ENCODE measurements around the gene TGFBR3L. TPM values are rescaled to one million over a fixed set of nuclear protein-coding genes. Genes with fewer than 3 reads are reported as not detected.
A peak's percentile ranks its signal among the peaks of the same experiment; 100 is the strongest.

Gene TGFBR3L
- total and polyA plus RNA-seq, 2 of the 13 experiments (the other 11 are each of a cell fraction or from before 2014, with no cell fraction given) = 0.20 to 1.0 TPM

DNA sequence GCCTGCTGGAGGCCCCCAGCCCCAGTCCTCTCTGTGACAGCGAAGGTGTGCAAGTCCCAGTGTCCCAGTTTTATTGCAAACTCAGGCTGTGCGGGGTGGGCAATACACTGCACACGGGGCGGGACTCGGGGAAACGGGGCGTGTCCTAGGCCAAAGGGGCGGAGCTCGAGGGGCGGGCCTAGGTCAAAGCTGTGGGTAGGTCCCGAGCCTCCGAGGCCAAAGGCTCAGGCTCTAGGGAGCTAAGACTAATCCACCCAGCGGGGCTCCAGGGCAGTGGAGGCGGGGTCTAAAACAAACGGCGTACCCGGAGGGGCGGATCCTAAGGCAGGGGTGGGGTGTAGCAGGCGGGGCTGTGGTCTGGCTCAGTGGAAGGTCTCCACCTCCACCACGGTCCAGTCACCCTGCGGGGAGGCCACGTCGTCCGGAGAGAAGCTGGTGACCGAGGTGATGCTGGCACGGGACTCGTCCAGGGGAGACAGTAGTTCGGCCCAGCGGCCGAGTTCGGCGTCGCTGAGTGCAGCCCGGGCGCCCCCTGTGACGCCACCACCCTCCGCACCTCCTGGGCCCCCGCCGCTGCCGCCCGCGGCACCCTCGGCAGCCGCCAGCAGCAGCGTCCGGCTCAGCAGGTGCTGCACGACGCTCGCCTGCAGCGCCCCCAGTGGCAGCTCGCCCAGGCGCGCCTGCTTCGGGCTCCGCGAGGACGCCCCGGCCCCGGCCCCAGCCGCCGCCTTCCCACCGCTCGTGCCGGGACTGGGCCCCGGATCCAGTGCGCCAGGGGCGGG lies 45.8 kb upstream of the TGFBR3L start (continued):
- TF ChIP-seq ELF4 (CRISPR knock-in tag; IDR thresholded peaks at IDR 0.05; ENCODE audit: borderline replicate concordance) (no peak), ZNF446 (CRISPR knock-in tag; IDR thresholded peaks at IDR 0.05) (0 out of 2 replicates have a peak, but pooled peaks have one; percentile 24), NFKBIZ (CRISPR knock-in tag; IDR thresholded peaks at IDR 0.05) (no peak), ZNF724P (CRISPR knock-in tag; IDR thresholded peaks at IDR 0.05; ENCODE audit: borderline replicate concordance) (no peak), SRY (CRISPR knock-in tag; IDR thresholded peaks at IDR 0.05) (peak; percentile 82; the same call in 1 of the 2 replicates), MEIS2 (CRISPR knock-in tag; IDR thresholded peaks at IDR 0.05) (no peak; the same call in 1 of the 2 replicates), ZNF768 (CRISPR knock-in tag; IDR thresholded peaks at IDR 0.05) (no peak), TAF15 (IDR thresholded peaks at IDR 0.05; ENCODE audit: low read depth, low read length, poor library complexity, severe bottlenecking) (no peak), FOXO1 (CRISPR knock-in tag; IDR thresholded peaks at IDR 0.05) (peak; percentile 30; the same call in 1 of the 2 replicates), EHMT2 (IDR thresholded peaks at IDR 0.05; ENCODE audit: borderline replicate concordance, low read depth, low read length) (no peak)
- TF ChIP-seq, protein P1, sequence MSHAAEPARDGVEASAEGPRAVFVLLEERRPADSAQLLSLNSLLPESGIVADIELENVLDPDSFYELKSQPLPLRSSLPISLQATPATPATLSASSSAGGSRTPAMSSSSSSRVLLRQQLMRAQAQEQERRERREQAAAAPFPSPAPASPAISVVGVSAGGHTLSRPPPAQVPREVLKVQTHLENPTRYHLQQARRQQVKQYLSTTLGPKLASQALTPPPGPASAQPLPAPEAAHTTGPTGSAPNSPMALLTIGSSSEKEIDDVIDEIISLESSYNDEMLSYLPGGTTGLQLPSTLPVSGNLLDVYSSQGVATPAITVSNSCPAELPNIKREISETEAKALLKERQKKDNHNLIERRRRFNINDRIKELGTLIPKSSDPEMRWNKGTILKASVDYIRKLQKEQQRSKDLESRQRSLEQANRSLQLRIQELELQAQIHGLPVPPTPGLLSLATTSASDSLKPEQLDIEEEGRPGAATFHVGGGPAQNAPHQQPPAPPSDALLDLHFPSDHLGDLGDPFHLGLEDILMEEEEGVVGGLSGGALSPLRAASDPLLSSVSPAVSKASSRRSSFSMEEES (CRISPR knock-in tag; IDR thresholded peaks at IDR 0.05) = no peak
- TF ChIP-seq, protein P2, sequence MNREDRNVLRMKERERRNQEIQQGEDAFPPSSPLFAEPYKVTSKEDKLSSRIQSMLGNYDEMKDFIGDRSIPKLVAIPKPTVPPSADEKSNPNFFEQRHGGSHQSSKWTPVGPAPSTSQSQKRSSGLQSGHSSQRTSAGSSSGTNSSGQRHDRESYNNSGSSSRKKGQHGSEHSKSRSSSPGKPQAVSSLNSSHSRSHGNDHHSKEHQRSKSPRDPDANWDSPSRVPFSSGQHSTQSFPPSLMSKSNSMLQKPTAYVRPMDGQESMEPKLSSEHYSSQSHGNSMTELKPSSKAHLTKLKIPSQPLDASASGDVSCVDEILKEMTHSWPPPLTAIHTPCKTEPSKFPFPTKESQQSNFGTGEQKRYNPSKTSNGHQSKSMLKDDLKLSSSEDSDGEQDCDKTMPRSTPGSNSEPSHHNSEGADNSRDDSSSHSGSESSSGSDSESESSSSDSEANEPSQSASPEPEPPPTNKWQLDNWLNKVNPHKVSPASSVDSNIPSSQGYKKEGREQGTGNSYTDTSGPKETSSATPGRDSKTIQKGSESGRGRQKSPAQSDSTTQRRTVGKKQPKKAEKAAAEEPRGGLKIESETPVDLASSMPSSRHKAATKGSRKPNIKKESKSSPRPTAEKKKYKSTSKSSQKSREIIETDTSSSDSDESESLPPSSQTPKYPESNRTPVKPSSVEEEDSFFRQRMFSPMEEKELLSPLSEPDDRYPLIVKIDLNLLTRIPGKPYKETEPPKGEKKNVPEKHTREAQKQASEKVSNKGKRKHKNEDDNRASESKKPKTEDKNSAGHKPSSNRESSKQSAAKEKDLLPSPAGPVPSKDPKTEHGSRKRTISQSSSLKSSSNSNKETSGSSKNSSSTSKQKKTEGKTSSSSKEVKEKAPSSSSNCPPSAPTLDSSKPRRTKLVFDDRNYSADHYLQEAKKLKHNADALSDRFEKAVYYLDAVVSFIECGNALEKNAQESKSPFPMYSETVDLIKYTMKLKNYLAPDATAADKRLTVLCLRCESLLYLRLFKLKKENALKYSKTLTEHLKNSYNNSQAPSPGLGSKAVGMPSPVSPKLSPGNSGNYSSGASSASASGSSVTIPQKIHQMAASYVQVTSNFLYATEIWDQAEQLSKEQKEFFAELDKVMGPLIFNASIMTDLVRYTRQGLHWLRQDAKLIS (CRISPR knock-in tag; IDR thresholded peaks at IDR 0.05) = no peak
- TF ChIP-seq, protein P3, sequence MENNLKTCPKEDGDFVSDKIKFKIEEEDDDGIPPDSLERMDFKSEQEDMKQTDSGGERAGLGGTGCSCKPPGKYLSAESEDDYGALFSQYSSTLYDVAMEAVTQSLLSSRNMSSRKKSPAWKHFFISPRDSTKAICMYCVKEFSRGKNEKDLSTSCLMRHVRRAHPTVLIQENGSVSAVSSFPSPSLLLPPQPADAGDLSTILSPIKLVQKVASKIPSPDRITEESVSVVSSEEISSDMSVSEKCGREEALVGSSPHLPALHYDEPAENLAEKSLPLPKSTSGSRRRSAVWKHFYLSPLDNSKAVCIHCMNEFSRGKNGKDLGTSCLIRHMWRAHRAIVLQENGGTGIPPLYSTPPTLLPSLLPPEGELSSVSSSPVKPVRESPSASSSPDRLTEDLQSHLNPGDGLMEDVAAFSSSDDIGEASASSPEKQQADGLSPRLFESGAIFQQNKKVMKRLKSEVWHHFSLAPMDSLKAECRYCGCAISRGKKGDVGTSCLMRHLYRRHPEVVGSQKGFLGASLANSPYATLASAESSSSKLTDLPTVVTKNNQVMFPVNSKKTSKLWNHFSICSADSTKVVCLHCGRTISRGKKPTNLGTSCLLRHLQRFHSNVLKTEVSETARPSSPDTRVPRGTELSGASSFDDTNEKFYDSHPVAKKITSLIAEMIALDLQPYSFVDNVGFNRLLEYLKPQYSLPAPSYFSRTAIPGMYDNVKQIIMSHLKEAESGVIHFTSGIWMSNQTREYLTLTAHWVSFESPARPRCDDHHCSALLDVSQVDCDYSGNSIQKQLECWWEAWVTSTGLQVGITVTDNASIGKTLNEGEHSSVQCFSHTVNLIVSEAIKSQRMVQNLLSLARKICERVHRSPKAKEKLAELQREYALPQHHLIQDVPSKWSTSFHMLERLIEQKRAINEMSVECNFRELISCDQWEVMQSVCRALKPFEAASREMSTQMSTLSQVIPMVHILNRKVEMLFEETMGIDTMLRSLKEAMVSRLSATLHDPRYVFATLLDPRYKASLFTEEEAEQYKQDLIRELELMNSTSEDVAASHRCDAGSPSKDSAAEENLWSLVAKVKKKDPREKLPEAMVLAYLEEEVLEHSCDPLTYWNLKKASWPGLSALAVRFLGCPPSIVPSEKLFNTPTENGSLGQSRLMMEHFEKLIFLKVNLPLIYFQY (CRISPR knock-in tag; IDR thresholded peaks at IDR 0.05; ENCODE audit: borderline replicate concordance) = no peak
- TF ChIP-seq, protein P4, sequence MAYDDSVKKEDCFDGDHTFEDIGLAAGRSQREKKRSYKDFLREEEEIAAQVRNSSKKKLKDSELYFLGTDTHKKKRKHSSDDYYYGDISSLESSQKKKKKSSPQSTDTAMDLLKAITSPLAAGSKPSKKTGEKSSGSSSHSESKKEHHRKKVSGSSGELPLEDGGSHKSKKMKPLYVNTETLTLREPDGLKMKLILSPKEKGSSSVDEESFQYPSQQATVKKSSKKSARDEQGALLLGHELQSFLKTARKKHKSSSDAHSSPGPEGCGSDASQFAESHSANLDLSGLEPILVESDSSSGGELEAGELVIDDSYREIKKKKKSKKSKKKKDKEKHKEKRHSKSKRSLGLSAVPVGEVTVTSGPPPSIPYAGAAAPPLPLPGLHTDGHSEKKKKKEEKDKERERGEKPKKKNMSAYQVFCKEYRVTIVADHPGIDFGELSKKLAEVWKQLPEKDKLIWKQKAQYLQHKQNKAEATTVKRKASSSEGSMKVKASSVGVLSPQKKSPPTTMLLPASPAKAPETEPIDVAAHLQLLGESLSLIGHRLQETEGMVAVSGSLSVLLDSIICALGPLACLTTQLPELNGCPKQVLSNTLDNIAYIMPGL (CRISPR knock-in tag; IDR thresholded peaks at IDR 0.05; ENCODE audit: borderline replicate concordance in 1 of 2, low read depth in 1 of 2) = peak; percentile 33 to 66; a peak in 3 of 4 replicates
- TF ChIP-seq, protein P5, sequence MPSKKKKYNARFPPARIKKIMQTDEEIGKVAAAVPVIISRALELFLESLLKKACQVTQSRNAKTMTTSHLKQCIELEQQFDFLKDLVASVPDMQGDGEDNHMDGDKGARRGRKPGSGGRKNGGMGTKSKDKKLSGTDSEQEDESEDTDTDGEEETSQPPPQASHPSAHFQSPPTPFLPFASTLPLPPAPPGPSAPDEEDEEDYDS (CRISPR knock-in tag; IDR thresholded peaks at IDR 0.05) = peak; percentile 70; the same call in 1 of the 2 replicates

Measured in HepG2 (cell line).